Regular cardiac myocyte (primary cell): ENCODE data around the gene PHF24. TPM values are rescaled to one million over a fixed set of nuclear protein-coding genes. Genes with fewer than 3 reads are reported as not detected.

ENCODE experiments used
- total RNA-seq: library from RNA; depleted of rRNA; stranded (reverse); fragments of >200 nt; gene quantifications from 2 replicates; pipeline ENCODE4 v1.2.3, GENCODE V29; 2014

PHF24 gene
- total RNA-seq, result 0.28 TPM in 1 of 2 replicates, not detected in the other

GRCh38 chr9:34957492-34958410 is at the start of gene PHF24:
Gene PHF24 (plus strand): TSS chr9:34958285. CDS start chr9:34971299, 13,014 bp downstream.

GRCh38 chr9:34989003-34989945 is 31.2 kb downstream of the PHF24 start, which contains the start of gene DNAJB5:
Gene DNAJB5 (plus strand): TSS chr9:34989745. CDS start chr9:34990631, 886 bp downstream.

Other genes with a start within 250 kb of the PHF24 start
- gene CCL21, start 248.1 kb upstream of the PHF24 start, total RNA-seq, result not detected in 2 replicates
- gene DNAJB5, start 31.5 kb downstream of the PHF24 start, total RNA-seq, result 8.2 and 10.7 TPM in 2 replicates
- 302 and 466 TPM in 2 replicates for gene VCP, start 114.3 kb downstream of the PHF24 start, total RNA-seq
- gene FANCG, start 121.7 kb downstream of the PHF24 start, total RNA-seq, result 11.6 and 44.1 TPM in 2 replicates
- gene PIGO, start 138.3 kb downstream of the PHF24 start, total RNA-seq, result 11.6 and 11.7 TPM in 2 replicates
- gene STOML2, start 144.8 kb downstream of the PHF24 start, total RNA-seq, result 144 and 332 TPM in 2 replicates
- gene ATOSB, start 157.6 kb downstream of the PHF24 start, total RNA-seq, result 25.4 and 26.8 TPM in 2 replicates
- gene UNC13B, start 203.7 kb downstream of the PHF24 start, total RNA-seq, result 29.6 and 30.3 TPM in 2 replicates